ENCODE results near the gene PM20D1. TPM values are rescaled to one million over a fixed set of nuclear protein-coding genes. Genes with fewer than 3 reads are reported as not detected.

The PM20D1 gene
- total RNA-seq, 2 donors from 2014 or later, result 0.23 to 0.24 TPM

DNA sequence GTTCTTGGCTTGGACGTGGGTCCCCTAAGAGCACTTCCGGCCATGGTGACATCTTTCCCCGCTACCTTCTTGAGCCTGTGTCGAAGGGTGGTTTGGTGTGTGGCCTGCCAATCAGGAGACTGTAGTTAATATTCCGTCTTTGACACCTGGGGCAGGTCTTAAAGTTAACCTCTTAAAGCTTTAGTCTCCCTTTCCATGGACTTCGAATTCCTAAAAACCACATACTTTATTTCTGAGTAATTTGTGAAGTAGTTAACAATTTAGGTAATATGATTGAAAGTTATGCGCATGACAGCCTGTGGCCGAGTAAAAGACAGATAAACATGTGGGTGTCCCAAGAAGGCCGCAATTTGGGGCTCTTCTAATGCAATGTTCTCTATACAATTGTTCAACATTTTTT lies 64.5 kb downstream of the PM20D1 start:
- intact Hi-C loops (cut with DNase I), result loop anchor here in 1 of 2 donors (10.0 kb wide), 1 partner anchor 1549 kb away; no protein-coding TSS in a partner anchor

DNA sequence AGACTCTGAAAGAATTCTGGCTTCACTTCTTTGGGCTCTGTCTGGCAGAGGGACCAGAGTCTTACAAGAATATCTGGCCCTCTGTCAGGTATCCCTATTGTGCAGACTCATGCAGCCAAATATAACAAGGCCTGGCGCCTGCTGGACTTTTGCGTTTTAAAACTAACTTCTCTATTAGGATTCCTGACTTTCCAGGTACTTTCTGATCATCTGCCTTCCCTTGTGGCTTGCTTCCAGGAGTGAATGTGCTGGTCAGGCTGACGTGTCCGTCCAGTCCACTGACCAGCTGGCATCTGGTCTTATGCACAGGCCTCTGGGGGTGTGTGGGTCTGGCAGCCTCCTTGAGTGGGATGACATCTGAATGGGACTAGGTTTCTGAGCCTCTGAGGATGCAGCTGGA lies 66.0 kb downstream of the PM20D1 start:
- no peak for DNase-seq (ENCODE audit: low spot score)

More for the DNA sequence above, 64.5 kb downstream of the PM20D1 start:
- no peak for DNase-seq (ENCODE audit: low spot score)

DNA sequence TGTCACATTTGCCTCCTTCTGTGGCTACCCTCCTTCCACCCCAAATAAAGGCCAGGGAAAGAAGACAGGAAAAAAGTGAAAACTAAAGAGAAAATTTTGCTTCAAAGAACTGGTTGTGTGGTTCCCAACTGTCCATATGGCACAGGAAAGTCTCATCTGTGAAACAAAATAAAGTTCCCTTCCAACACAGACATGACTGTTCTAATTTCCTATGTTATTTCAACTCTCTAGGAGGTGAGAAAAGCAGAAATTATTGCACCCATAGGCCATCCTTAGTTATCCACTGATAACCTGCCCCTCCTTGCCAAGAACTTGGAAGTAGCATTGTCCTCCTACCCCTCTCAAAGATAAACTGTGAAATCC lies 66.5 kb downstream of the PM20D1 start:
- intact Hi-C loops (cut with DNase I), result loop anchor here in 1 of 2 donors (10.0 kb wide), 1 partner anchor 1551 kb away; no protein-coding TSS in a partner anchor

More for the DNA sequence above, 66.0 kb downstream of the PM20D1 start:
- intact Hi-C loops (cut with DNase I), result loop anchor here in 1 of 2 donors (10.0 kb wide), 1 partner anchor 1551 kb away; no protein-coding TSS in a partner anchor

DNA sequence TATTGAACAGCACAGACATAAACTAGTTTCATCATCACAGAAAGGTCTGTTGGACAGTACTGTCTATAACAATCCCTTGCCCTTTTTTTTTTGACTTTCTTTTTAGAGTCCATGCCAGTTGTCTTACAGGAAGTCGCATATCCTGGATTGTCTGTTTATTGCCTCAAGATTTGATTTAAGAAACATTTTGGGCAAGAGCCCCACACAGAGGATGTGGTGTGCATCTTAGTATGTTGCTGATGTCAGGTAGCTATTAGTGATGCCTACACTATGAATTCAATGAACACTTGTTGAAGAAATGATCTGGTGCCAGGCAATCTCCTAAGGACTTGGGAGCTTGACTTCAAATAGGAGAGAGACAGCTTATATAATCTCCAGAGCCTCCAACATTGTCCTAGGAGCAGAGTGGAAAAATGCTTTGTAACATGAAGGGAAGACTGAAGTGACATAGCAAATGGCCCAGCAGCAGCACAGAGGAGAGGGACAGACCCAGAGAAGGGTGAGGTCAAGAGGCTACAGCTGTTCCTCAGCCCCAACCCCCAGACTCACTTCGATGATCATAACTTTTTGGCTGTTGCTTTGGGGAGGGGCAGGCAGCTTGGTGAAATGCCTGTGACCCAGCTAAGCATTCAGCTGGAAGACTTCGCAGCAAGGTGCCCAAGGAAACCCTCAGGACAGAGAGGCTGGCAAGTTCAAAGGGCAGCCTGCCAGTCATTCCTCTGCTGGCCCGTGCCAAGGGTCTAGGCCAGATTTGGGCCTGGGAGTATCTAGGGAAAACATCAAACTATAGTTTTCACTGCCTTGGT lies 67.1 kb downstream of the PM20D1 start:
- DNase-seq (ENCODE audit: low spot score), result no peak
- intact Hi-C loops (cut with DNase I), result loop anchor here in 1 of 2 donors (10.0 kb wide), 1 partner anchor 1552 kb away; no protein-coding TSS in a partner anchor

More for the DNA sequence above, 66.5 kb downstream of the PM20D1 start:
- DNase-seq (ENCODE audit: low spot score), result no peak

DNA sequence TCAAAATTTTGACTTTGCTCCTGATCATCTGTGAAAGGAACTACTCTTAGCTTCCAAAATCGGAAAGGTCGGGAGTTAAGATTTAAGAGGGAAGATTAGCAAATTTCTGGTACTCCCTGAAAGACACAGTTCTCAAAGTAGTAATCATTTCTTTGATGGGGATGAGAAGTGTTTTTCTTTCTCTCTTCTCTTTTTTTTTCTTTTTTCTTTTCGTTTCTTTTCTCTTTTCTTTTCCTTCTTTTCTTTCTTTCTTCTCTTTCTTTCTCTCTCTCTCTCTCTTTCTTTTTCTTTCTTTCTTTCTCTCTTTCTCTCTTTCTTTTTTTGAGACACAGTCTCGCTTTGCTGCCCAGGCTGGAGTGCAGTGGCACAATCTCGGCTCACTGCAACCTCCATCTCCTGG lies 69.6 kb downstream of the PM20D1 start:
- intact Hi-C loops (cut with DNase I), result loop anchor here in 1 of 2 donors (10.0 kb wide), 1 partner anchor 1554 kb away; no protein-coding TSS in a partner anchor
- no peak for DNase-seq (ENCODE audit: low spot score)

Other genes starting within 250 kb of the PM20D1 start
- 10 to 100 TPM; 49.8 to 54.6 TPM for gene ELK4, start 218.1 kb downstream of the PM20D1 start, total RNA-seq
- gene SLC45A3, start 169.6 kb downstream of the PM20D1 start, total RNA-seq, result 1 to 10 TPM; 3.6 to 5.3 TPM
- gene NUCKS1, start 100.0 kb downstream of the PM20D1 start, total RNA-seq, result 100 to 1,000 TPM; 157 to 168 TPM
- 10 to 100 TPM; 19.8 to 23.9 TPM for gene RAB29, start 74.7 kb downstream of the PM20D1 start, total RNA-seq
- 10 to 100 TPM; 20.7 to 27.8 TPM for gene SLC41A1, start 36.9 kb downstream of the PM20D1 start, total RNA-seq
- not detected for gene SLC26A9, start 93.3 kb upstream of the PM20D1 start, total RNA-seq
- 1 to 10 TPM; 3.2 to 9.2 TPM for gene RAB7B, start 153.3 kb upstream of the PM20D1 start, total RNA-seq
- gene CTSE, start 173.8 kb upstream of the PM20D1 start, total RNA-seq, result not detected
- 1 to 10 TPM; 1.8 to 4.3 TPM for gene RHEX, start 203.0 kb upstream of the PM20D1 start, total RNA-seq